Stimulated activated CD4-positive, alpha-beta T cell treated with anti-CD3 and anti-CD28 coated beads, Interleukin-15, amount 100 ng/mL, for 48 hours (primary cell): Measurements from ENCODE around the gene AGBL5.
A peak's percentile ranks its signal among the peaks of the same experiment; 100 is the strongest.

Experiments used
- DNase-seq, 2 donors: peaks; one replicate each; pipeline ENCODE4 v3.0.0-alpha.2; 2020; ENCODE audit warnings: low read depth in 2 of 2

The AGBL5 gene

GRCh38 chr2:27024812-27025211 lies 26.7 kb upstream of the AGBL5 start:
- no peak for DNase-seq

DNA sequence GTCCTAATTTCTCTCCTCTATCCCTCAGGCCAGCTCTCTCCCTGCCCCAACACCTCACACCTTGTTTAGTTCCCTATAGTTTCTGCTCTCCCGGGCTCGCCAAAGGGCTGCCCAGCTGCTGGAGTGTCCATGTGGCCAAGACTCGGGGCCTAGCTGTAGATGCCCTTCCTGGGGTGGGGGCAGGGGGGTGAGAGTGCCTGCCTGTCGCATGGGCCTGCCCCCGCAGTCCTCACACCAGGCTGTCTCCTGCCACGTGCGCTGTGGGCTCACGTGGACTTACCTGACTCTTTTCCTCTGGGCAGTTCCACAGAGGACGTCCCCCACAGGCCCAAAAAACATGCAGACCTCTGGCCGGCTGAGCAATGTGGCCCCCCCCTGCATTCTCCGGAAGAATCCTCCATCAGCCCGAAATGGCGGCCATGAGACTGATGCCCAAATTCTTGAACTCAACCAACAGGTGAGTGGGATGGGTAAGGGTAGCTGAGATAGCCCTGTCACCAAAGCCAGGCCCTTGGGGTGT lies 26.1 kb upstream of the AGBL5 start:
- no peak for DNase-seq

- DNase-seq = no peak
These were observed 25.3 kb upstream of the AGBL5 start for GRCh38 chr2:27025861-27026851.

DNA sequence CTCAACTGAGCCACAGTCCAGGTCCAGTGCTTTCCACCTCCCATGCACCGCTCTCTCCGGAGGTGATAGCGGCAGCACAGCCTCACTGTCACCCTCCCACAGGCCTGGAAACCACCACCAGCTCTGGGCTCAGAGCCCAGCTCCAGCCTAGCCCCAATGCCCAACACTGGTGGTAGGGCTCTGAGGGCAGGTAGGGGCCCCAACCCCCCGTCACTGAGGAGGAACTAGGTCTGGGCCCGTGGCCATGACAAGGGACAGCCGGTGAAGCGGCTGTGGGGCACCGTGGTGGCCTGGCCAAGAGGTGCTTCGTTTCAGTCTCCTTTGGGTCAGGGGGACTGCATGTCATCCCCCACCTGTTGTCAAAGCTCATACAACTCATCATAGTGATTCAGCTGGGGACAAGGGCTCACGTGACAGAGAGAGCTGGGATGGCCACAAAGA lies 24.2 kb upstream of the AGBL5 start:
- DNase-seq = no peak

GRCh38 chr2:27029051-27029450 lies 22.4 kb upstream of the AGBL5 start:
- no peak for DNase-seq

DNA sequence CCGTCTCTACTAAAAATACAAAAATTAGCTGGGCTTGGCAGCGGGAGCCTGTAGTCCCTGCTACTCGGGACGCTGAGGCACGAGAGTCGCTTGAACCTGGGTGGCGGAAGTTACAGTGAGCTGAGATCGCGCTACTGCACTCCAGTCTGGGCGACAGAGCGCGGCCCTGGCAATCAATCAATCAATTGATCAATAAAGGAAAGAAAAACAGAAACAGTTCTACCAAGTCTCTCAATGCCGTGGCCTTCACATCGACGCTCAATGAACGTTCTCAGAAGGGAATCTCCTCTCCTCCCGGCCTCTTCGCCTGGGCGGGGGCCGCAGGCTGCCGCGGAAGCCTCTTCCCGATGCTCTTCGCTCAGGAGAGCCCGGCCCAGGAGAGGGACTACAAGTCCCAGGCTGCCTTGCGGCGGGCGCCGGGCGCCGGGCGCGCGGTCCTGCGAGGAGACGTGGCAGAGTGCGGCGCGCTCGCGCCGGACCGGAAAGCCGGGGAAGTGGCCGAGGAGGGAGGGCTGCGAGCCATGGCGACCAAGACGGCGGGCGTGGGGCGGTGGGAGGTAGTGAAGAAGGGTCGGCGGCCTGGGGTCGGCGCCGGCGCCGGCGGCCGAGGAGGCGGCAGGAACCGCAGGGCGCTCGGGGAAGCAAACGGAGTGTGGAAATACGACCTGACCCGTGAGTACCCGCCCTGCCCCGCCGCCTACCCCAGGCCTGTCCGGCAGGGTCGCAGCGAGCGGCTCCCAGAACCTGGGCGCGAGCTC lies 18.8 kb upstream of the AGBL5 start, which contains the start of gene TMEM214:
Gene TMEM214 (plus strand): TSS at position 471 of the 758 bp plus-strand sequence. CDS start 51 bp downstream, at position 522.
- DNase-seq = peak; percentile 69 to 76

GRCh38 chr2:27033253-27033852 lies 18.1 kb upstream of the AGBL5 start:
- DNase-seq = no peak

DNA sequence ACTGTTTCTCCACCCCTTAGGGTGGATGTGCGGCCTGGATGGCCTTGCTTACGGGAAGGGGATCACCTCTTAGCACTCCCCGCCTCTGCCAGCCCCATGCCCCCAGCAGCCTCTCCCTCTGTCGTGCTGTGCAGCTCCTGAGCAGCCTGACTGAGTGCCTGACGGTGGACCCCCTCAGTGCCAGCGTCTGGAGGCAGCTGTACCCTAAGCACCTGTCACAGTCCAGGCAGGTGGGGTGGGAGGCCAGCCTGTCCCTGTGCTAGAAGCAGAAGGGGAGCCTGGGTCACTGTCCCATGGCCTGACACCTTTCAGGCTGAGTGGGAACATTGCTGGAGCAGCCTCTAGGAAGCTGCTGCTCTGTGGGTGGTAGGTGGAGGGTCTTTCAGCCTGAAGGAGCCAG lies 13.5 kb upstream of the AGBL5 start:
- DNase-seq = no peak

DNA sequence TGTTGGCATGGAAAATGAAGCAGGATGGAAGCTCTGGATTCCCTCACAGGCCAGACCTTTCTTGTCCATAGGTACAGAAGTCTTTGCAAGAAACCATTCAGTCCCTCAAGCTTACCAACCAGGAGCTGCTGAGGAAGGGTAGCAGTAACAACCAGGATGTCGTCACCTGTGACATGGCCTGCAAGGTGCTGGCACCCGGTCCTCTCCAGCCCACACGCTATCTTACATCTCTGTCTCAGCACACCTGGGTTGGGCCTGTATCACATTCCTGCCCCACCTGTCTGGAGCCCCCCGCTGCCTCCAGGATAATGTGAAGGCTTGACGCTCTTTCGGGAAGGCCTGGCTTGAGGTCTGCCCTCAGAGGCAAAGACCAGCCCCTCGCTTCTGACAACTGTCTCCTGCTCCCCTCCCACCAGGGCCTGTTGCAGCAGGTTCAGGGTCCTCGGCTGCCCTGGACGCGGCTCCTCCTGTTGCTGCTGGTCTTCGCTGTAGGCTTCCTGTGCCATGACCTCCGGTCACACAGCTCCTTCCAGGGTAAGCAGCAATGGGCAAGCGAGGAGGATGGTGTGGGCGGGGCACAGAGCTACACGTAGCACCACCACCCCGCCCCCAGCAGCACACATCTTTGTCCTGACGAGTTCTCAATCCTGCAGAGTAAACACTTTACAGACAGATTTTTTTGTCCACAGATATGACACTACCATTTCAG lies 12.7 kb upstream of the AGBL5 start:
- DNase-seq = no peak

- no peak for DNase-seq
These were observed 12.0 kb upstream of the AGBL5 start for GRCh38 chr2:27039426-27039825.

GRCh38 chr2:27039871-27040270 lies 11.6 kb upstream of the AGBL5 start:
- no peak for DNase-seq

DNA sequence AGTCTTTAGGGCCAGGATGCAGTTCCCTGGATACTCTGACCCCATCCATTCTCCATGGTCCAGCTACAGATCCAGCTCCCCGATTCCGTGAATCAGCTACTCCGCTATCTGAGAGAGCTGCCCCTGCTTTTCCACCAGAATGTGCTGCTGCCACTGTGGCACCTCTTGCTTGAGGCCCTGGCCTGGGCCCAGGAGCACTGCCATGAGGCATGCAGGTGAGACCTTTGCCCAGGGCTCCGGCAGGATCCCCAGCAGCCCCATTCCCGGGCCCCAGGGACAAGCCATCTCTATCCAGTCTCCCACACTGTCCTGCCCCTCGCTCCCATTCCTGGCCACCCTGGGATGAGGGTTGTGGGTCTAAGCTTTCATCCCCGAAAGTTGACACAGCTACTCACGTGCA lies 11.2 kb upstream of the AGBL5 start:
- DNase-seq = no peak

GRCh38 chr2:27041752-27042151 lies 9.7 kb upstream of the AGBL5 start:
- no peak for DNase-seq

- DNase-seq = no peak
These were observed 9.3 kb upstream of the AGBL5 start for GRCh38 chr2:27042159-27042661.

GRCh38 chr2:27042985-27043634 lies 8.4 kb upstream of the AGBL5 start:
- DNase-seq = no peak

GRCh38 chr2:27049422-27050280 lies 1.8 kb upstream of the AGBL5 start:
- peak; percentile 51 to 57 for DNase-seq

GRCh38 chr2:27050281-27050995 lies 1.0 kb upstream of the AGBL5 start:
- DNase-seq = peak; percentile 82 to 84

DNA sequence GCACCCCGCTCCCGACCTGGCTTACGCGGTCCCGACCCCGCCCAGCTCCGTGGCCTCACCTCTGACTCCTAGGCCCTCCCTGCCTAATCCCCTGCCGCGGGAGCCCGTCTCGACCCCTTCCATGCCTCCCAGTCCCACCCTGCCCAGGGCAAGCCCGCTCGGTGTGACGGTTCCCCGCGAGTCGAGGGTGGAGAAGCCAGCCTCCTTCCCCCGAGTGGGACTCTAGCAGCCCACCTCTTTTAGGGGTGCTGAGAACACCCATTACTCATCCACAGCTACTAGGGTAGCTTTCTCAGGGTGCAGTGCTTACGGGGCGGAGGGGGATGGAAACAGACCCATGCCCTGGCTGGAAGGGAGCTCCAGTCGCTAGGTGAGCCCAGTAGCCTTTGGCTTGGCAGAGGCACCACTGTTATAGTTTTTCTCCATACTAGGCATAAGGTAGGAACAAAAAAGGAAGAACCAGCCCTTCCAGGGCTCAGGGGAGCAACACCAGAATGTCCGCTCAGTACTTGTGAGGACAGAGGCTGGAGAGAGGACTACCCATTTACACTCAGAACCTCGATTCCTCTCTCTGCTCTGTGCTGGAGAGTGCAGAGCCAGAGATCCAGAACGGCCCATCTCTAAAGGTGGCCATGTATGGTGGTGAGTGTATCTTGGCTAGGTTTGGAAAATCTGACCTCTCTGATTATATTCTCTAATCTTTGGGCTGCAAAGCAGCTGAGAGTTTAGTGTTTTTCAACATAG lies 606 bp downstream of the AGBL5 start:
- no peak for DNase-seq
